B cell (primary cell): ENCODE data around the gene NRDE2. TPM values are rescaled to one million over a fixed set of nuclear protein-coding genes. Genes with fewer than 3 reads are reported as not detected.

Source experiments
- ATAC-seq: fragments of 200-7000 bp; cut with Tn5 transposase; one replicate; pipeline ENCODE4 v1.10.0; 2021; ENCODE audit warnings: low read depth, mild to moderate bottlenecking, moderate number of reproducible peaks, moderate library complexity
- CTCF ChIA-PET: fragments of 350-600 bp; sonication (Branson Sonifier 250); formaldehyde crosslinking; loops from one replicate; lab custom pipeline; 2021; ENCODE audit warnings: antibody characterized with exemption, inconsistent platforms; lab: Charles Lee
- POLR2A ChIA-PET: fragments of 350-600 bp; sonication (Branson Sonifier 250); formaldehyde crosslinking; loops from one replicate; lab custom pipeline; 2021; ENCODE audit warnings: antibody characterized with exemption; lab: Charles Lee
- DNase-seq: peaks from one replicate; pipeline ENCODE4 v3.0.0; 2013
- H2AFZ ChIP-seq: 2 replicates; pipeline ENCODE4 v1.6.1; 2012; ENCODE audit warnings: mild to moderate bottlenecking, low read depth, low read length; ENCODE audit not compliant: insufficient read depth, poor library complexity, severe bottlenecking
- H3K27ac ChIP-seq, 2 donors: 1 replicate in 1 of 2; 2 replicates in 1 of 2; pipeline ENCODE4 v1.5.1; 2012 to 2013; ENCODE audit warnings: low read length in 2 of 2, mild to moderate bottlenecking in 2 of 2, moderate library complexity in 1 of 2
- H3K27me3 ChIP-seq, 4 experiments: fragments of 200-600 bp in 1 of 4; sonication (generic) in 1 of 4; replicated peaks in 1 of 4; 1 replicate in 2 of 4; 2 replicates in 2 of 4; pipeline versions ENCODE4 v1.6.1 to v1.7.0; 2013 to 2016; ENCODE audit warnings: low read length in 3 of 4, mild to moderate bottlenecking in 2 of 4, mixed read lengths in 1 of 4, moderate library complexity in 1 of 4; ENCODE audit not compliant: insufficient read depth in 4 of 4, control insufficient read depth in 3 of 4; ENCODE audit errors: control extremely low read depth in 1 of 4
- H3K36me3 ChIP-seq, 2 experiments: replicated peaks in 1 of 2; 1 replicate in 1 of 2; 2 replicates in 1 of 2; pipeline versions ENCODE4 v1.6.1 to v1.7.1; 2013; ENCODE audit warnings: low read length in 1 of 2; ENCODE audit not compliant: insufficient read depth in 2 of 2, control insufficient read depth in 1 of 2; ENCODE audit errors: control extremely low read depth in 1 of 2, extremely low read depth in 1 of 2
- H3K4me1 ChIP-seq, 2 donors: fragments of 200-600 bp in 1 of 2; sonication (generic) in 1 of 2; 1 replicate in 1 of 2; 2 replicates in 1 of 2; pipeline versions ENCODE4 v1.5.1 to v1.6.1; 2013 to 2017; ENCODE audit warnings: low read length in 2 of 2; ENCODE audit not compliant: control insufficient read depth in 2 of 2, insufficient read depth in 2 of 2
- H3K4me2 ChIP-seq: replicated peaks from 2 replicates; pipeline ENCODE3; 2012; ENCODE audit warnings: mild to moderate bottlenecking, low read depth, low read length; ENCODE audit not compliant: poor library complexity, severe bottlenecking
- H3K4me3 ChIP-seq, 5 experiments: fragments of 200-600 bp in 1 of 5; sonication (generic) in 1 of 5; 1 replicate in 3 of 5; 2 replicates in 2 of 5; pipeline versions ENCODE4 v1.5.1 to v1.7.0; 2011 to 2016; ENCODE audit warnings: low read length in 4 of 5, mild to moderate bottlenecking in 4 of 5, low read depth in 2 of 5, control low read depth in 1 of 5, moderate library complexity in 1 of 5; ENCODE audit not compliant: insufficient read depth in 1 of 5; ENCODE audit errors: control extremely low read depth in 1 of 5, extremely low read depth in 1 of 5
- H3K79me2 ChIP-seq: fragments of 200-600 bp; sonication (generic); one replicate; pipeline ENCODE4 v1.6.0; 2016; ENCODE audit warnings: low read length; ENCODE audit not compliant: control insufficient read depth, insufficient read depth
- H3K9ac ChIP-seq: fragments of 200-600 bp; sonication (generic); 2 replicates; pipeline ENCODE4 v1.6.1; 2017; ENCODE audit warnings: mild to moderate bottlenecking, low read length, moderate library complexity
- H3K9me3 ChIP-seq, 3 donors: one replicate each; pipeline versions ENCODE4 v1.6.1 to v1.7.1; 2013; ENCODE audit warnings: low read length in 2 of 3; ENCODE audit not compliant: control insufficient read depth in 2 of 3, insufficient read depth in 1 of 3; ENCODE audit errors: control extremely low read depth in 1 of 3
- H4K20me1 ChIP-seq: 2 replicates; pipeline ENCODE4 v1.6.0; 2012; ENCODE audit warnings: mild to moderate bottlenecking, low read length; ENCODE audit not compliant: insufficient read depth, control insufficient read depth, poor library complexity, severe bottlenecking
- H3K27ac Mint-ChIP-seq: one replicate; pipeline ENCODE4 v1.8.0; 2021; ENCODE audit warnings: mixed read lengths
- H3K27me3 Mint-ChIP-seq: one replicate; pipeline ENCODE4 v1.8.0; 2021; ENCODE audit warnings: mixed read lengths
- H3K4me1 Mint-ChIP-seq: one replicate; pipeline ENCODE4 v1.8.0; 2021; ENCODE audit warnings: mixed read lengths
- H3K4me3 Mint-ChIP-seq: one replicate; pipeline ENCODE4 v1.8.0; 2021; ENCODE audit warnings: mixed read lengths
- H3K9me3 Mint-ChIP-seq: one replicate; pipeline ENCODE4 v1.8.0; 2022; ENCODE audit warnings: mixed read lengths; ENCODE audit not compliant: insufficient read depth
- CTCF ChIP-seq: fragments of 200-600 bp; IDR thresholded peaks from one replicate; pipeline ENCODE4 v1.8.0; 2022; ENCODE audit warnings: antibody characterized with exemption, mild to moderate bottlenecking
- EZH2 ChIP-seq: IDR thresholded peaks from 2 replicates; pipeline ENCODE4 v1.6.1; 2012; ENCODE audit warnings: borderline replicate concordance, low read depth, mild to moderate bottlenecking, moderate library complexity, low read length; ENCODE audit not compliant: insufficient read depth, poor library complexity, severe bottlenecking
- WGBS: methylation state at CpG from one replicate; pipeline ENCODE4 v1.1.5; 2013; ENCODE audit warnings: missing lambda C conversion rate; ENCODE audit not compliant: insufficient coverage; 5-methylcytosine and 5-hydroxymethylcytosine counted together
- intact Hi-C: fragments of 100-400 bp; cut with micrococcal nuclease; formaldehyde crosslinking; loops from one replicate; pipeline ENCODE4 v1.10.0; 2022
- polyA plus RNA-seq: library from polyadenylated mRNA; depleted of rRNA; stranded (reverse); fragments of >200 nt; gene quantifications from 2 replicates; pipeline ENCODE4 v1.2.3, GENCODE V29; 2012
- total RNA-seq, 2 donors: library from RNA; stranded (reverse); fragments of 120-200 nt in 1 of 2; gene quantifications; 1 replicate in 1 of 2; 2 replicates in 1 of 2; pipeline versions ENCODE4 v1.2.3 to v1.2.4, GENCODE V29; 2013 to 2022

The NRDE2 gene
- total and polyA plus RNA-seq, 2 donors (not counting 1 experiment from before 2014, with no cell fraction given) = 5.3 to 35.8 TPM

GRCh38 chr14:90280096-90280495 lies 51.6 kb downstream of the NRDE2 start:
- no peak overlapping the region for H3K9ac ChIP-seq
- Mint-ChIP-seq H3K4me1 (no peaks in the 10 kb centered on the region), H3K4me3 (no peak overlapping the region), H3K9me3 (no peaks in the 10 kb centered on the region), H3K27me3 (no peaks in the 10 kb centered on the region), H3K27ac (no peak overlapping the region)
- H3K27ac ChIP-seq = no peak overlapping the region
- 95% methylated on average over 7 of the region's 7 CpGs for WGBS
- intact Hi-C loops = no loop called here
- no peak overlapping the region for H3K4me3 ChIP-seq
- ChIA-PET CTCF (no interaction called here), POLR2A (no interaction called here)
- peaks cover 0 to 41% of the 10 kb centered on the region in 2 experiments for H3K36me3 ChIP-seq
- H3K9me3 ChIP-seq = no peaks in the 10 kb centered on the region
- TF ChIP-seq CTCF (no peak), EZH2 (no peak)
- H3K4me2 ChIP-seq = no peak overlapping the region
- H3K4me1 ChIP-seq = no peaks in the 10 kb centered on the region
- no peaks in the 10 kb centered on the region for H4K20me1 ChIP-seq
- no peak for ATAC-seq
- no peaks in the 10 kb centered on the region for H3K79me2 ChIP-seq
- H2AFZ ChIP-seq = no peak overlapping the region
- H3K27me3 ChIP-seq = no peaks in the 10 kb centered on the region
- no peak for DNase-seq

GRCh38 chr14:90278199-90279175 lies 53.3 kb downstream of the NRDE2 start:
- TF ChIP-seq CTCF = no peak
- no peak overlapping the region for H3K4me3 Mint-ChIP-seq
- Histone ChIP-seq H3K4me1 (no peaks in the 10 kb centered on the region), H3K4me2 (no peak overlapping the region), H3K9me3 (no peaks in the 10 kb centered on the region), H3K4me3 (no peak overlapping the region), H3K36me3 (peaks cover 0 to 33% of the 10 kb centered on the region in 2 experiments), H2AFZ (no peak overlapping the region), H3K79me2 (no peaks in the 10 kb centered on the region), H4K20me1 (no peaks in the 10 kb centered on the region), H3K27me3 (no peaks in the 10 kb centered on the region), H3K9ac (no peak overlapping the region), H3K27ac (no peak overlapping the region)
- intact Hi-C loops = no loop called here
- ChIA-PET CTCF (no interaction called here), POLR2A (no interaction called here)
- no peak for DNase-seq
- H3K27ac Mint-ChIP-seq = no peak overlapping the region
- H3K9me3 Mint-ChIP-seq = no peaks in the 10 kb centered on the region
- ATAC-seq = no peak
- WGBS = 94% methylated on average over 32 of the region's 35 CpGs
- H3K27me3 Mint-ChIP-seq = no peaks in the 10 kb centered on the region
- H3K4me1 Mint-ChIP-seq = no peaks in the 10 kb centered on the region
